Esophagus squamous epithelium (tissue), 4 donors: ENCODE measurements around the gene TSPYL4.

Source experiments
- POLR2A ChIP-seq, 4 donors: fragments of 450-650 bp; IDR thresholded peaks; one replicate each; pipeline ENCODE4 v1.6.1; 2017; ENCODE audit warnings: antibody characterized with exemption in 4 of 4, mild to moderate bottlenecking in 4 of 4, moderate library complexity in 3 of 4
- TF ChIP-seq, protein P1 (sequence below), 6 experiments: fragments of 450-650 bp in 4 of 6; fragments of 200-600 bp in 2 of 6; sonication (generic) in 2 of 6; IDR thresholded peaks; one replicate each; pipeline ENCODE4 v1.5.1; 2016 to 2019; ENCODE audit warnings: antibody characterized with exemption in 6 of 6, mild to moderate bottlenecking in 4 of 6, moderate library complexity in 4 of 6

DNA sequence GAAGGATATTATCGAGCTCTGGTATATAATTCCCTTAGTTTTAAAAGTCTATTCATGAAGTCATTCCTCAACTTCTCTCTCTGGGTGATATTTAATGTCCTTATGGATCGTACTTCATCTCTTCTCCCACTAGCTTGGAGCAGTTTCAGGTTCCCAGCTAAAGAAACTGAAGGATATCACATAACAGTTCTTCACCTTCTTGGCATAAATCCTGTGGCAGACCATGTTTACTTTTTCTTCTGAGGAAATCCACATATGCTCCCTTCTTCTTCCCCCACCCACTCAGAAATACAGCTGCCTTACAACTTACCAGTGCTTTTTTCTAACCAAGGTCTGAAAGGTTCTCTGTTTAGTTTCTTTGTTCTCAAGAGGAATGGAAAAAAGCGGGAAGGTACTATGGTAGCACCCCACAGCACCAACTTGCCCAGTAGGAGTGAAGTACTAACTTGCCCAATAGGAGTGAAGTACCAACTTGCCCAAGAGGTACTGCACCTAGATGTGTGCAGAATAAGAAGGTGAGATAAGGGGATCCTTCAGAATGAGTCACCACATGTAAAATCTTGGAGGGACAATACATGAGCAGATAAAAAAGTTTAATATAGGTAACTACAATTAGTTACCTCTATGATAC, 53.1 kb downstream of the TSPYL4 start:
- TF ChIP-seq, protein P1, sequence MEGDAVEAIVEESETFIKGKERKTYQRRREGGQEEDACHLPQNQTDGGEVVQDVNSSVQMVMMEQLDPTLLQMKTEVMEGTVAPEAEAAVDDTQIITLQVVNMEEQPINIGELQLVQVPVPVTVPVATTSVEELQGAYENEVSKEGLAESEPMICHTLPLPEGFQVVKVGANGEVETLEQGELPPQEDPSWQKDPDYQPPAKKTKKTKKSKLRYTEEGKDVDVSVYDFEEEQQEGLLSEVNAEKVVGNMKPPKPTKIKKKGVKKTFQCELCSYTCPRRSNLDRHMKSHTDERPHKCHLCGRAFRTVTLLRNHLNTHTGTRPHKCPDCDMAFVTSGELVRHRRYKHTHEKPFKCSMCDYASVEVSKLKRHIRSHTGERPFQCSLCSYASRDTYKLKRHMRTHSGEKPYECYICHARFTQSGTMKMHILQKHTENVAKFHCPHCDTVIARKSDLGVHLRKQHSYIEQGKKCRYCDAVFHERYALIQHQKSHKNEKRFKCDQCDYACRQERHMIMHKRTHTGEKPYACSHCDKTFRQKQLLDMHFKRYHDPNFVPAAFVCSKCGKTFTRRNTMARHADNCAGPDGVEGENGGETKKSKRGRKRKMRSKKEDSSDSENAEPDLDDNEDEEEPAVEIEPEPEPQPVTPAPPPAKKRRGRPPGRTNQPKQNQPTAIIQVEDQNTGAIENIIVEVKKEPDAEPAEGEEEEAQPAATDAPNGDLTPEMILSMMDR (IDR thresholded peaks at IDR 0.05), result no peak
- no peak for TF ChIP-seq POLR2A (IDR thresholded peaks at IDR 0.05)
